Frontal cortex (tissue), 4 donors: ENCODE measurements around the gene RPS27A. TPM values are rescaled to one million over a fixed set of nuclear protein-coding genes. Genes with fewer than 3 reads are reported as not detected.
A peak's percentile ranks its signal among the peaks of the same experiment; 100 is the strongest.
"Not testable (repeated sequence)": the region's sequence is repeated elsewhere in the genome, so short reads cannot be mapped to it uniquely, and the experiment has no call there.

Experiments used
- DNase-seq, 2 donors: peaks; one replicate each; pipeline ENCODE4 v3.0.0; 2012; ENCODE audit warnings: low spot score in 2 of 2
- FAIRE-seq: peaks from 2 replicates; lab custom pipeline; 2012; peaks lifted over from hg19 to GRCh38; lab: Jason Lieb, UNC
- total RNA-seq: library from RNA; depleted of rRNA; stranded (reverse); fragments of >200 nt; gene quantifications from one replicate; pipeline ENCODE4 v1.2.3, GENCODE V29; 2014
- donor health status: control.
- donor health status: control.
- donor health status: control.

Gene RPS27A
- total RNA-seq, 1 donor from 2014 or later = 726 TPM

DNA sequence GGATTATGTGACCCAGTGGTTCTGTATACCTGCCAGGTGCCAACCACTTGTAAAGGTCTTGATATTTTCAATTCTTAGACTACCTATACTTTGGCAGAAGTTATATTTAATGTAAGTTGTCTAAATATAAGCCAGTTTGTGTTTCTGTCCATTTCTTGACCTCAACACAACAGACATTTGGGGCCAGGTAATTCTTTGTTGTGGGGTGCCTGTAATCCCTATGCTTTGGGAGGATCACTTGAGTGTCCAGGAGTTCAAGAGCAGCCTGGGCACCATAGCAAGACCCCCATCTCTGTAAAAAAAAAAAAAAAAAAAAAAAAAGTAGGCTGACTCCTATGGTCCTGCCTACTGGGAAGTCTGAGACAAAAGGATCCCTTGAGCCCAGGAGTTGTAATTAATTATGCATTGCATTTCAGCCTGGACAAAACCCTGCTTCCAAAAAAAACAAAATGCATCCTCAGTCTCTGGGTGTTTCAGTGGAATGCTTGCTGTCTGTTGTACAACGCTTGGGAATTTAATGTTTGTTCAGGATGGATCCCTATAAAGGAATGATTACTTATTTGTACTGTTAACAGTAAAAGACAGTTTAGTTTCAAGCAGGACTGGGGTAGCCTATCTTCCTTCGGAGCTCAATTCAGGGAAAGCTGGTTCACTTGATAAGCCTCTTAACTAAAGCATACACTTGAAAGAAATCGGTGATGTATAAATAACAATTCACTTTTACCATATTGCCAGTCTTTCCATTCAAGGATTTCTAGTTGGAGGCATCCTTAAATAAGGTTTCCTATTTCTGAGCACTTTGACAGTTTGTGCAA, 3.4 kb downstream of the RPS27A start:
- DNase-seq = no peak
- no peak for FAIRE-seq

DNA sequence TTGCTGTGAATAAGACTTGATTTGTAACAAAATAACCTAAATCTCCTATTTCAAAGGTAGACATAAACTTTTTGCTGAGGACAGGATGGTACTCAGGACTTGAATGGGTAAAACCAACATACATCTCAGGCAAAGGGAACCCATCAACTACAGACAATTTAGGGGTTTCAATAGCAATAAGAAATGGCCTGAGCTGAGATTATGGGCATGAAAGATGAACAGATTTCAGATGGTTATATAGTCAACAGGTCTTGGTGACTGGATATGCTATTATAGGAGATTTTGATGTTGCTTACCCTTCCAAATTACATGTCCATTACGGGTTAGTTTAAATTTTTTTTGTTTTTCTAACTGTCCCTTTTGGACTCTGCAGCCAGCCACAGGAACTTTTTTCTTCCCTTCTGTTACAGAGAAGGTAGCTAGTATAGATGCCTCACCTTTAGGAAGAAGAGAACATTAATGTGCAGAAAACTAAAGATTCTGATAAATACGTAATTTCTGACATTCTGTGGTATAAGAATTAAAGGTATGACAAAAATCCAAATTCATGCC, 4.6 kb downstream of the RPS27A start:
- FAIRE-seq (no peak), DNase-seq (no peak)

DNA sequence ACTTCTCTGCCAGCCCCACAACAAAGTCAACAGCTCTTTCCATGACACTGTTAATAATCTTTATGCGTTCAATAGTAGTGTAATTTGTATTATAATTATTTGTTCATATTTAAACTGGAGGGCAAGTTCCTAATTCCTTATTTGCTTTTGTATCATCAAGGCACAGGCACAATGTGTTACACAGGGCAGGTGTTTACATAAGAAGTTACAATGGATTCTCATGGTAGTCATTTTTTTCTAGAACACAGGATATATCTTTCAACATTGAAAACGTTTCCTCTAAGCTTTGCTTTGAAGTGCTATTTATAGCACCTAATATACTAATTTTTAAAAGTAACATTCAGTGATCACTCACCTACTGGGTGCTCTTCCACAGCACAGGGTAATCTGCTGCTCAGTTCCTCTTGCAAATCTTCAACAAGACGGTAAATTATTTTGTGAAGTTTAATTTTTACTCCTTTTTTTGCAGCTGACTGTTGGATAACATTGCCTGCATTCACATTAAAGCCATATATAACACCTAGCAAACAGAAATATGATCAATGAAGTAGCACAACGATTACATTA, 7.3 kb downstream of the RPS27A start:
- DNase-seq = no peak
- FAIRE-seq = no peak

DNA sequence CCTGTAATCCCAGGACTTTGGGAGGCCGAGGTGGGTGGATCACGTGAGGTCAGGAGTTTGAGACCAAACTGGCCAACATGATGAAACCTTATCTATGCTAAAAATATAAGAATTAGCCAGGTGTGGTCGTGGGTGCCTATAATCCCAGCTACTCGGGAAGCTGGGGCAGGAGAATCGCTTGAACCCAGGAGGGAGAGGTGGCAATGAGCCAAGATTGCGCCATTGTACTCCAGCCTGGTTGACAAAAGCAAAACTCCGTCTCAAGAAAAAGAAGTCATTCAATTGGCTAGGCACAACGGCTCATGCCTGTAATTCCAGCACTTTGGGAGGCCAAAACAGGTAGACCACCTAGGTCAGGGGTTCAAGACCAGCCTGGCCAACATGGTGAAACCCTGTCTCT, 9.1 kb downstream of the RPS27A start:
- not testable (repeated sequence) for FAIRE-seq, DNase-seq

DNA sequence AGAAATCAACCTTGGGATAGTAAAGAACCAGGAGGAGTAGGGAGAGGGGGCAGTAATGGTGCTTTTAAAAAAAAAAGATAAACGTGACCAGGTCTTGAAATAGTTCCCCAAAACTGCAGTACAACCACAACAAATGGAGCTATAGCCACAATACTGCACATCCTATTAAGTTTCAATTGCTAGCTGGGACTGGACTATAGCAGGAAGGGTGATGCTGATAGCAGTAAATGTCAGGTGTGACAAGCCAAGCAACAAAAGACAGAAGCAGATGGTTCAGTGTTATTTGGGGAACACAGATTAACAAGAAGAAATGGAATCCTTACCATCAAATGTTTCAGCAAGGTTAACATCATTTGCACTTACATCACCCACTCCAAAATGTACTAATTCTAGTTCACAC, 10.1 kb downstream of the RPS27A start:
- FAIRE-seq (no peak), DNase-seq (no peak)

DNA sequence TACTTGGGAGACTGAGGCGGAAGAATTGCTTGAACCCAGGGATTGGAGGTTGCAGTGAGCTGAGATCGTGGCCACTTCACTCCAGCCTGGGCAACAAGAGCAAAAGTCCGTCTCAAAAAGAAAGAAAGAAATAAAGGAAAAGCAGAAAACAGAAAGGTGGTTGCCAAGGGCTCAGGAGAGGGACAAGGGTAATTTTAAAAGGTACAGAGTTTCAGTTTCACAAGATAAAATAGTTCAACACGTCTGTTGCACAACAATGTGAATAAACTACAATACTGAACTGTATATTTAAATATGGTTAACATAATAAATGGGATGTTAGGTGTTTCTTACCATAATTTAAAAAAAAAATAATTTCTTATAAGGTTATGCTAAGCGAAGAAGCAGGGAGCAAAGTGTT, 12.9 kb downstream of the RPS27A start:
- no peak for FAIRE-seq
- DNase-seq = no peak

DNA sequence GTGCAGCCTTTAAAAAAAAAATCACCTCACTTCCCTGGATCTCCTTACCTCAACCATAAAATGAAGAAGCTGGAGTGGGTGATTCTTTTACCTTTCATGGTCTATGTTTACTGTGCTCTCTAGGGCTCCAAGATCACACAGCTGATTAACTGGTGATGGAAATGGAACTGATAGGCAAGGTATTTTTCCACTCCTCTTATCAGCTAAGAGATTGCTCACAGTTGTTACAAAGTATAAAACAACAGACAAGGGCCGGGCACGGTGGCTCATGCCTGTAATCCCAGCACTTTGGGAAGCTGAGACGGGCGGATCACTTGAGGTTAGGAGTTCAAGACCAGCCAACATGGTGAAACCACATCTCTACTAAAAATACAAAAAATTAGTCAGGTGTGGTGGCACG, 14.5 kb downstream of the RPS27A start:
- FAIRE-seq = no peak

DNA sequence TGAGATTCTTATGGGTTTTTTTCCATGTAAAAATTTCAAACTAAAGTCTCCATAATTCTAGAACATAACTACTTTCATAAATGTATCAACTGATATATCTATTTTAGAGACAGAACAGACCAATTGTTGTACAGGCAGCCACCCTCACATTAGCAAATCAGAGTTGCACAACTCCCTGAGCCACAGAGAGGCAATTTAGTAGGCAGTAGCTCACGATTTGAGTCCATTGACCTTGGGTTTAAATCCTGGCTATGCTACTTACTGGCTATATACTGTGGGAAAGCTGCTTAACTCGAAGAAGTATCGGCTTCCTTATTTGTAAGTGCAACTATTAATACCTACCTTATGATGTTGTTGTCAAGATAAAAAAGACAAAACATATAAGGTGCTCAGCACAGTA, 20.3 kb downstream of the RPS27A start:
- FAIRE-seq = no peak
- DNase-seq = no peak

More for the DNA sequence above, 14.5 kb downstream of the RPS27A start:
- no peak for DNase-seq

DNA sequence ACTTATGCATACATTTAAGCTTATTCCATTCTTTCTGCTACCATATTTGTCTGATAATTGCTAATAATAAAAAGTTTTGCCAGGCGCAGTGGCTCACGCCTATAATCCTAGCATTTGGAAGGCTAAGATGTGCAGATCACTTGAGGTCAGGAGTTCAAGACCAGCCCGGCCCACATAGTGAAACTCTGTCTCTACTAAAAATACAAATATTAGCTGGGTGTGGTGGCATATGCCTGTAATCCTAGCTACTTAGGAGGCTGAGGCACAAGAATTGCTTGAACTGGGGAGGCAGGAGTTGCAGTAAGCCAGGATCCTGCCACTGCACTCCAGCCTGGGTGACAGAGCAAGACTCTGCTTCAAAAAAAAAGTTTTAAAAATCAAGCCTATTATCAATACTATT, 27.1 kb downstream of the RPS27A start:
- not testable (repeated sequence) for FAIRE-seq, DNase-seq

DNA sequence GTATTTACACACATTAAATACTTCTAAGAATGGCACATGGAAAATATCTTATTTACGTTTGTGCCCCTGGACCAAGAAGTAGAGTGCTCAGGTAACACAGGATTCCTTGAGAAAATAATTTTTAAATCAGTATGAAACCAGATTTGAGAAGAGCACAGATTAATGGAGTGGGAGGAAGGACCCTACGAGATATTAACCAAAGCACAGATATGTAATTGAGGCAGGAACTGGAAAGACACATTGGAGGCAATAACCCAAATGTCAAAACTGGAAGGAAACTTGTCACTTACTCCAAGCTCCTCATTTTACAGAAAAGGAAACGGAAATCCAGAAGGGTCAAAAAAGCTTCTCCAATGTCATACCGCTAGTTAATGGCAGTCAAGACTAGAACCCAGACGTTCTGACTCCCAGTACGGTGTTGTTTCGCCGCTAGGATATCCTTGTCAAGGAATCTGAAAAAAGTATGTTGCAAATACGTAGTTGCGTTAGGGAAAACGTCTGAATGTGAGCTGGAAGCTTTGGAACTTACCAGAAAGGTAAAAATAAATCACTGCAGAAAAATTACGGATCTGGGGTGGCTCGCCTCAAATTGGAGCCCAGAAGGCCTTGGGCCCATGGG, 35.9 kb downstream of the RPS27A start:
- DNase-seq = no peak

DNA sequence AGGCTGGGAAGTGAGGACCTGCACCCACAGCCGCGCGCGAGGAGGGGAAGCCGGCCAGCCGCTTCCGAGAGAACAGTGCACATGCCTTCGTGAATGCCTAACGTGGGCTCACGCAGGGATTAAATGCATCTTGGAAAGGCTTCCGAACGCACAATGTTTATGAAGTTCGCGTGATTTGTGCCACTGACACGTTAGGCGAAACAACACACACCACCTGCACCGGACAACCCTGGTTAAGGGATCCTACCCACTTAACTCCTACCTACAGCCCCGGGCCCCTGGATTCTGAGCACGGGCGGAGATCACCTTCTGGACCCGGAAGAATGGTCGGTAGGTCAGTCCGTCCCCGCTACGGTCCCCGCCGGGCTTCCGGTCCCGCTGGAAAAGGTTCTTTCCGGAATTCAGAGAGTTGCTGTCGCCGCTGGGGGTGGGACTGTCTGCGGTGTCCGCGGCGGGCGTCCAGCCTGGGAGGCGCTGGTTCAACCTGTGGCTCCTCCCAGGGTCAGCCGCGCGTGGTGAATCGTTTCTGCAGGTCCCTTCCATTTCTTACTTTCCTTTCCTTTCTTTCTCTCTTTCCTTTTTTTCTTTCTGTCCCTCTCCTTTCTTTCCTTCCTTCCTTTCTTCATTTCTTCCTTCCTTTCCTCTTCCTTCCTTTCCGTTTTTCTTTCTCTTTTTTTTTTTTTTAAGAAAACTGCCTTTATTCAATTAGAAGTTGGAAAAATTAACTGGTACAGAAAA, 36.6 kb downstream of the RPS27A start, which contains the start of gene MTIF2:
Gene MTIF2 (minus strand): TSS at position 325 of the 738 bp plus-strand sequence. CDS start 5,373 bp downstream, outside the sequence.
- peak; percentile 66 to 86 for DNase-seq
- FAIRE-seq = no peak

More for the DNA sequence above, 35.9 kb downstream of the RPS27A start:
- FAIRE-seq = no peak

DNA sequence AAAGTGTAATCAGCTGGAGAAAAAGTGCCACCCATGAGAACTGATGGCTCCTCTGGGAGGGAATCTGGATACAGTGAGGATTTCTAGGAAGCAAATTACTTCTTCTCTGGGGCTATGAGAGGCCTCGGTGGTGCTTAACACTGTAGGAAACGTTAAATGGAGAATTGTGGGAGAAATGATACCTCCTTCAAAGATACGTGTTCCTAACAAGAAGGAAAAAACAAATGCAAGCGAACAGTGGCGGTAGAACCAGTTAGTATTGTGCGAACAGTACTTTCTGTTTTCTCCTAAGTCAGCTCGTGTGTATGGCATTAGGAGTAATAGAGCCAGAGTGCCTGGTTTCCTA, 37.1 kb downstream of the RPS27A start:
- DNase-seq (no peak), FAIRE-seq (no peak)

DNA sequence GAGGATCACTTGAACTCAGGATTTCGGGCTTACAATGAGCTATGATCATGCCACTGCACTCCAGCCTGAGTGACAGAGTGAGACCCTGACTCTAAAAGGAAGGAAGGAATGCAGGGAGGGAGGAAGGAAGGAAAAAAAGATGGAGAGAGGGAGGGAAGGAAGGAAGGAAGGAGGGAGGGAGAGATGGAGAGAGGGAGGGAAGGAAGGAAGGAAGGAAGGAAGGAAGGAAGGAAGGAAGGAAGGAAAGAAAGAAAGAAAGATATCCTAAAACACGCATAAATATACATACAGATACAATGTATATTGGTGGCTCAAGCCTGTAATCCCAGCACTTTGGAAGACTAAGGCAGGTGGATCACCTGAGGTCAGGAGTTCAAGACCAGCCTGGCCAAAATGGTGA, 41.9 kb downstream of the RPS27A start:
- FAIRE-seq, DNase-seq: not testable (repeated sequence)

DNA sequence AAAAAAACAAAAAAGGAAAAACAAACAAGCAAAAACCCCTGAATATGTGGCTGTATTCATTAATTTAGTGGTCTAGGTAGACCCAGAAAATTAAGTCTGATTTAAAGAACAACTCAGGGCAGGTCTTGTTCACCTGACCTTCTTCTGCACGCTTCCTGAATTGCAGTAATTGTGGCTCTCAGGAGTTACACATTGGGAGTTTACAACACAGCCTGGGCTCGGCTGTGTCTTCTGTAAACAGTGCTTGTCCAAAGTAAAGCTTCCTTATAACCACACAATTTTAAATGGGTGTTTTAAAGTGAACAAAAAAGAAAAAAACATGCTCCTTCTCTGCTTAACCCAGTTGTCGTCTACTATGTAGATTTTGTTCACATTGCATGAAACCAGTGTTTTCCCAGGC, 44.8 kb downstream of the RPS27A start:
- DNase-seq (no peak), FAIRE-seq (no peak)

DNA sequence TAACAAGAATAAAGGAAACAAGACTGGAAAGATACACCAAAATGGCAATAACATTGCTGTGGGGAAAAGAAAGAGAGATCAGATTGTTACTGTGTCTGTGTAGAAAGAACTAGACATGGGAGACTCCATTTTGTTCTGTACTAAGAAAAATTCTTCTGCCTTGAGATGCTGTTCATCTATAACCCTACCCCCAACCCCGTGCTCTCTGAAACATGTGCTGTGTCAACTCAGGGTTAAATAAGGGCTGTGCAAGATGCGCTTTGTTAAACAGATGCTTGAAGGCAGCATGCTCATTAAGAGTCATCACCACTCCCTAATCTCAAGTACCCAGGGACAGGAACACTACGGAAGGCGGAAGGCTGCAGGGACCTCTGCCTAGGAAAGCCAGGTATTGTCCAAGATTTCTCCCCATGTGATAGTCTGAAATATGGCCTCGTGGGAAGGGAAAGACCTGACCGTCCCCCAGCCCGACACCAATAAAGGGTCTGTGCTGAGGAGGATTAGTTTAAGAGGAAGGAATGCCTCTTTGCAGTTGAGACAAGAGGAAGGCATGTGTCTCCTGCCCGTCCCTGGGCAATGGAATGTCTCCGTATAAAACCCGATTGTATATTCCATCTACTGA, 46.8 kb downstream of the RPS27A start:
- not testable (repeated sequence) for FAIRE-seq, DNase-seq

DNA sequence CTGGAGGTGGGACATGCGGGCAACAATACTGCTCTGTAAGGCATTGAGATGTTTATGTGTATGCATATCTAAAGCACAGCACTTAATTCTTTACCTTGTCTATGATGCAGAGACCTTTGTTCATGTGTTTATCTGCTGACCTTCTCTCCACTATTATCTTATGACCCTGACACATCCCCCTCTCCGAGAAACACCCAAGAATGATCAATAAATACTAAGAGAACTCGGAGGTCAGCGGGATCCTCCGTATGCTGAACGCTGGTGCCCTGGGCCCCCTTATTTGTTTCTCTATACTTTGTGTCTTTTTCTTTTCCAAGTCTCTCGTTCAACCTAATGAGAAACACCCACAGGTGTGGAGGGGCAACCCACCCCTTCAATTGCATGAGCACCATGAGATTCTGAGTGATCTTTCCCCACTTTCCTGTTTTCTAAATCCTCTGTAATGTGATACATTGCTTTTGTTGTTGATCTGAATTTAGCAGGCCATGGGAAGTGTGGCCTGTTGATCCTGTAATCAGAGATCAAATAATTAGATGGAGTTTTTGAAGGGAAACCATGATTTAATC, 47.5 kb downstream of the RPS27A start:
- not testable (repeated sequence) for FAIRE-seq

DNA sequence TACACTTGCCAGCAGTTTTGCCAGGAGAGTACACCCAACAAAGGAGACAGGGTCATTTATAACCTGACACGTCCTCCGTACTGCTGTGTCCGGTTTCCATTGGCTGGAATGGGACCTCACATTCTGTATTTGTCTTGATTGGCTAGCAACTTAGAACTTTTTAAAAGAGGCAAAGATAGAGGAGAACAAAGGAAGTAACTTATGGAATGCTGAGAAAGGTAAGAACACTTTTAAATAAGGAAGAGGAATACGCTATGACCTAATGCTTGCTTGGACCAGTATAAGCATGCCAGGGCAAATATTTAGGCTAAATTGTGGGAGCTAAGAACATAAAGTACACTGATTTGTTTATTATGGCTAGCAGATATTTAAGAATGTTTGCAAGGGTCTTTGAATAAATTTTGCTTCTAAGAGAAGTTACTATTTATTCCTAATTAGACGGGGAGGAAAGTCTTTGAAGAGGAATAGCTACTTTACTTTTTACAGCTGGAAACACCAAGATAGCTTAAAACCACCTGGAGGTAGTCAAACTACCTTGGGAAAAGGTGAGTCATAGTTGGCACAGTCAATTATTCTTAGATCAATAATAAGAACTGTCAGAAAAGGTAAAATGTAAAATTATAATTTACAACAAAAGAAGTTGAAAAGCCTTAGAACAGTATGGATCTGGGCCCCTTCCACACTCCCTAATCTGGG, 48.5 kb downstream of the RPS27A start:
- not testable (repeated sequence) for FAIRE-seq, DNase-seq

More for the DNA sequence above, 47.5 kb downstream of the RPS27A start:
- DNase-seq = not testable (repeated sequence)

DNA sequence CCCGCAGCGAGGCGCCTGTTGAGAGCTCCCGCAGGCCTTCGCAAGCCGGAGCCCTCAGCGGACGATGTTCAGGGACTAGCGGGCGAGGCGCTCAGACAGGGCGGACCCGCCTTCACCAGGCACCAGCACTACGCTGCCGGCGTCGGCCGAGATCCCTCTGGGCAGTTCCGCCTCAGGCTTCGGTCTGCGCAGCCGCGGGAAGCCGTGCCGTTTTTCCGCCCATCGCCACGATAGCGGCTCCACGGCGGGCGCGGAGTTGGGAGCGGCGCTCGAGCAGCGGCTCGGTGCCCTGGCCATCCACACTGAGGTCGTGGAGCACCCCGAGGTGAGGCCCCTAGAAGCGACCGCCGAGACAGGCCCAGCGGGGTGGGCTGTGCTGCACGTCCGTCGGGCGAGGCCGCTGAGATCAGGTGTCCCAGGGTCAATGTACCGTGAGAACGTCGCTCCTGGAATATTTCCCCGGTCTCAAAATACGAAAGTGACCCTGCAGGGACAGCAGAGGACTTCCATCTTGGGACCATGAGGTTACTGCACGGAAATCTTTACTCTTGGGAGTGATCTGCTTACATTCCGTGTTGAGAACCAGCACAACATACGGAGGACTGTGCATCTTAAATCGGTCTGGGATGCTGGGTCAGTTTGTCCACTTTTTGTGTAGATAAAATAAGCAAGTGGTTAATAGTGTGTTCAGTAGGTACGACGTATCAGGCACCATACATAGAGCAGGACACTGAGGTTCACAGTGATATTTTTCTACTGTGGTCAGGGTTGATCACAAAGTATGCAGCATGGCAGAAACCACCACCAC, 49.8 kb downstream of the RPS27A start:
- FAIRE-seq (no peak), DNase-seq (peak; percentile 55 to 66)
